HEK293 (cell line): Measurements from ENCODE around the gene KLHL29.

ENCODE experiments used
- CTCF ChIA-PET: fragments of 350-600 bp; formaldehyde crosslinking; extraction: SDS; loops from one replicate; lab custom pipeline; 2021; ENCODE audit warnings: antibody characterized with exemption; lab: Yijun Ruan, JAX
- POLR2A ChIA-PET: fragments of 300-600 bp; formaldehyde crosslinking; extraction: SDS; loops from one replicate; lab custom pipeline; 2020; ENCODE audit warnings: antibody characterized with exemption, inconsistent platforms; lab: Yijun Ruan, JAX
- H3K27ac ChIP-seq: fragments of 200-500 bp; sonication (Bioruptor generic); 2 replicates; pipeline ENCODE4 v1.5.1; 2014; ENCODE audit warnings: low read depth, low read length, control low read depth, inconsistent platforms; ENCODE audit errors: extremely low read depth
- H3K36me3 ChIP-seq, 2 experiments: fragments of 200-500 bp in 1 of 2; sonication (Bioruptor generic) in 1 of 2; 1 replicate in 1 of 2; 2 replicates in 1 of 2; pipeline ENCODE4 v1.5.1; 2014 to 2017; ENCODE audit warnings: inconsistent platforms in 2 of 2, low read length in 2 of 2; ENCODE audit not compliant: control insufficient read depth in 2 of 2, insufficient read depth in 1 of 2
- H3K4me1 ChIP-seq: fragments of 200-500 bp; sonication (Bioruptor generic); 2 replicates; pipeline ENCODE4 v1.5.1; 2014; ENCODE audit warnings: mild to moderate bottlenecking, low read length, inconsistent platforms; ENCODE audit not compliant: control insufficient read depth, insufficient read depth
- H3K4me3 ChIP-seq: 2 replicates; pipeline ENCODE4 v1.5.1; 2011; ENCODE audit warnings: low read depth, mild to moderate bottlenecking, control low read depth, low read length, moderate library complexity
- H3K9me3 ChIP-seq: fragments of 200-500 bp; sonication (Bioruptor generic); 2 replicates; pipeline ENCODE4 v1.5.1; 2014; ENCODE audit warnings: low read depth, low read length, inconsistent platforms; ENCODE audit not compliant: control insufficient read depth, insufficient read depth
- AEBP2 ChIP-seq: fragments of 450-650 bp; formaldehyde crosslinking; IDR thresholded peaks from 2 replicates; pipeline ENCODE4 v1.5.1; 2016; ENCODE audit warnings: missing biosample characterization, missing genetic modification characterization, borderline replicate concordance
- GLI2 ChIP-seq: fragments of 450-650 bp; formaldehyde crosslinking; IDR thresholded peaks from 2 replicates; pipeline ENCODE4; 2017; ENCODE audit warnings: missing biosample characterization, missing genetic modification characterization, low read depth, borderline replicate concordance
- GLIS1 ChIP-seq: fragments of 450-650 bp; formaldehyde crosslinking; IDR thresholded peaks from 2 replicates; pipeline ENCODE4 v1.5.1; 2016; ENCODE audit warnings: missing biosample characterization, missing genetic modification characterization
- GLIS2 ChIP-seq: fragments of 450-650 bp; formaldehyde crosslinking; IDR thresholded peaks from 2 replicates; pipeline ENCODE4 v1.5.1; 2016; ENCODE audit warnings: missing biosample characterization, missing genetic modification characterization
- ZNF221 ChIP-seq: fragments of 450-650 bp; formaldehyde crosslinking; IDR thresholded peaks from 2 replicates; pipeline ENCODE4 v1.5.1; 2017; ENCODE audit warnings: missing biosample characterization, missing genetic modification characterization, borderline replicate concordance
- ZNF23 ChIP-seq: fragments of 450-650 bp; formaldehyde crosslinking; IDR thresholded peaks from 2 replicates; pipeline ENCODE4 v1.5.1; 2016; ENCODE audit warnings: missing biosample characterization, missing genetic modification characterization, borderline replicate concordance
- ZNF391 ChIP-seq: fragments of 450-650 bp; formaldehyde crosslinking; IDR thresholded peaks from 2 replicates; pipeline ENCODE4 v1.5.1; 2016; ENCODE audit warnings: low read depth, missing biosample characterization, missing genetic modification characterization, borderline replicate concordance
- ZNF473 ChIP-seq: fragments of 450-650 bp; formaldehyde crosslinking; IDR thresholded peaks from 2 replicates; pipeline ENCODE4 v1.5.1; 2017; ENCODE audit warnings: missing biosample characterization, missing genetic modification characterization
- ZNF48 ChIP-seq: fragments of 450-650 bp; formaldehyde crosslinking; IDR thresholded peaks from 2 replicates; pipeline ENCODE4 v1.5.1; 2016; ENCODE audit warnings: missing biosample characterization, missing genetic modification characterization
- ZNF600 ChIP-seq: fragments of 450-650 bp; formaldehyde crosslinking; IDR thresholded peaks from 2 replicates; pipeline ENCODE4 v1.5.1; 2016; ENCODE audit warnings: missing biosample characterization, missing genetic modification characterization
- ZNF624 ChIP-seq: fragments of 450-650 bp; formaldehyde crosslinking; IDR thresholded peaks from 2 replicates; pipeline ENCODE4 v1.5.1; 2017; ENCODE audit warnings: missing biosample characterization, missing genetic modification characterization
- ZNF629 ChIP-seq: fragments of 450-650 bp; formaldehyde crosslinking; IDR thresholded peaks from 2 replicates; pipeline ENCODE4 v1.5.1; 2017; ENCODE audit warnings: missing biosample characterization, missing genetic modification characterization
- ZNF707 ChIP-seq: fragments of 450-650 bp; formaldehyde crosslinking; IDR thresholded peaks from 2 replicates; pipeline ENCODE4 v1.5.1; 2016; ENCODE audit warnings: missing biosample characterization, missing genetic modification characterization
- ZNF830 ChIP-seq: fragments of 450-650 bp; IDR thresholded peaks from 2 replicates; pipeline ENCODE4 v1.5.0; 2018; ENCODE audit warnings: missing biosample characterization, missing genetic modification characterization, low read depth, mild to moderate bottlenecking, moderate library complexity
- ZSCAN30 ChIP-seq: fragments of 450-650 bp; IDR thresholded peaks from 2 replicates; pipeline ENCODE4 v1.5.1; 2018; ENCODE audit warnings: missing biosample characterization, mild to moderate bottlenecking, missing genetic modification characterization, moderate library complexity
- TF ChIP-seq, protein P1 (sequence below): fragments of 450-650 bp; formaldehyde crosslinking; IDR thresholded peaks from 2 replicates; pipeline ENCODE4 v1.5.1; 2017; ENCODE audit warnings: missing biosample characterization, missing genetic modification characterization
- TF ChIP-seq, protein P2 (sequence below): sonication (generic); formaldehyde crosslinking; IDR thresholded peaks from 2 replicates; pipeline ENCODE4 v1.8.1; 2022; ENCODE audit warnings: mild to moderate bottlenecking, moderate library complexity, missing genetic modification reagents
- TF ChIP-seq, protein P3 (sequence below): fragments of 450-650 bp; IDR thresholded peaks from 2 replicates; pipeline ENCODE4 v1.5.1; 2018; ENCODE audit warnings: missing biosample characterization, mild to moderate bottlenecking, missing genetic modification characterization
- TF ChIP-seq, protein P4 (sequence below): fragments of 450-650 bp; formaldehyde crosslinking; IDR thresholded peaks from 2 replicates; pipeline ENCODE4 v1.5.1; 2016; ENCODE audit warnings: missing biosample characterization, missing genetic modification characterization
- TF ChIP-seq, protein P5 (sequence below): fragments of 450-650 bp; formaldehyde crosslinking; IDR thresholded peaks from 2 replicates; pipeline ENCODE4 v1.5.1; 2016; ENCODE audit warnings: missing biosample characterization, missing genetic modification characterization

Gene KLHL29

DNA sequence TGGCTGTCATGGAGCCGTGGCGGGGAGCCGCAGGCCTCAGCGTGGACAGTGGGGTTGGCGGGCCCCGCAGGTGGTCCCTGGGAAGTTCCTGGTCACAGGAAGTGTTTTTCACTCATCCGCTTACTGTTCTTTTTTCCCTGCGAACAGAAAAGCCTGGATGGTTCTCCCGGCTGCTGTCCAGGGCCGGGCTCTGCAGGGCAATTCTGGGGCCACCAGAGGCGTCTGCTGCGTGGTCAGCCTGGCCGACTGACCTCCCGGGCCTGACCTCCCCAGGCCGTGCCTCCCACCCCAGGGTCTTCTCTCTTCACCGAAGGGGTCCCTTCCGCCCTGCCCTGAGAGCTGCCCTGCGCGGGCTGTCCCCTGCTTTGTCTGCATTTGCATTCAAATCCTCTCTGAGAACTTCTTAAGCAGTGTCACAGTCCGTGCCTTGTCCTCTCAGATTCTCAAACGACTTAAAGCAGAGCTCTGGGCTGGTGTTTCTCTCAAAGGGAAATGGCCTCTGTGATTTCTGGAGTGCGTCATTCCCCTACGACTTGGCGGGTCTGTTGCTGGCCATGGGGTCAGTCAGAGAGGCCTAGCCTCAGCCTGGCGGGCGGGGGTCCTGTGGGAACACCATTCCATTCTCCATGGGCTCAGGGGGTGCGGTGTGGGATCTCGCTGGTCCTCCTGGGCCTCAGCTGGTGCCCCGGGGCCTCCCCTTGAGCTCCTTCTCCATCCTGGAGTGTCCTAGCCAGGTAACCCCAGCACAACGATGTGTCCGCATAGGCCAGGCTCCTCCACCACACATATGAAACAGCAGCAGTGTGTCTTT lies 38.3 kb downstream of the KLHL29 start:
- Histone ChIP-seq H3K4me1 (no peaks in the 10 kb centered on the region), H3K4me3 (no peak overlapping the region), H3K9me3 (no peaks in the 10 kb centered on the region), H3K27ac (no peak overlapping the region), H3K36me3 (no peaks in the 10 kb centered on the region; a peak in 1 of 3 replicates)
- CTCF ChIA-PET: no interaction called here
- POLR2A ChIA-PET: no interaction called here
- TF ChIP-seq, protein P1, sequence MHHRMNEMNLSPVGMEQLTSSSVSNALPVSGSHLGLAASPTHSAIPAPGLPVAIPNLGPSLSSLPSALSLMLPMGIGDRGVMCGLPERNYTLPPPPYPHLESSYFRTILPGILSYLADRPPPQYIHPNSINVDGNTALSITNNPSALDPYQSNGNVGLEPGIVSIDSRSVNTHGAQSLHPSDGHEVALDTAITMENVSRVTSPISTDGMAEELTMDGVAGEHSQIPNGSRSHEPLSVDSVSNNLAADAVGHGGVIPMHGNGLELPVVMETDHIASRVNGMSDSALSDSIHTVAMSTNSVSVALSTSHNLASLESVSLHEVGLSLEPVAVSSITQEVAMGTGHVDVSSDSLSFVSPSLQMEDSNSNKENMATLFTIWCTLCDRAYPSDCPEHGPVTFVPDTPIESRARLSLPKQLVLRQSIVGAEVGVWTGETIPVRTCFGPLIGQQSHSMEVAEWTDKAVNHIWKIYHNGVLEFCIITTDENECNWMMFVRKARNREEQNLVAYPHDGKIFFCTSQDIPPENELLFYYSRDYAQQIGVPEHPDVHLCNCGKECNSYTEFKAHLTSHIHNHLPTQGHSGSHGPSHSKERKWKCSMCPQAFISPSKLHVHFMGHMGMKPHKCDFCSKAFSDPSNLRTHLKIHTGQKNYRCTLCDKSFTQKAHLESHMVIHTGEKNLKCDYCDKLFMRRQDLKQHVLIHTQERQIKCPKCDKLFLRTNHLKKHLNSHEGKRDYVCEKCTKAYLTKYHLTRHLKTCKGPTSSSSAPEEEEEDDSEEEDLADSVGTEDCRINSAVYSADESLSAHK (tag by site-specific recombination): no peak
- TF ChIP-seq ZSCAN30 (tag by site-specific recombination): no peak
- TF ChIP-seq, protein P2, sequence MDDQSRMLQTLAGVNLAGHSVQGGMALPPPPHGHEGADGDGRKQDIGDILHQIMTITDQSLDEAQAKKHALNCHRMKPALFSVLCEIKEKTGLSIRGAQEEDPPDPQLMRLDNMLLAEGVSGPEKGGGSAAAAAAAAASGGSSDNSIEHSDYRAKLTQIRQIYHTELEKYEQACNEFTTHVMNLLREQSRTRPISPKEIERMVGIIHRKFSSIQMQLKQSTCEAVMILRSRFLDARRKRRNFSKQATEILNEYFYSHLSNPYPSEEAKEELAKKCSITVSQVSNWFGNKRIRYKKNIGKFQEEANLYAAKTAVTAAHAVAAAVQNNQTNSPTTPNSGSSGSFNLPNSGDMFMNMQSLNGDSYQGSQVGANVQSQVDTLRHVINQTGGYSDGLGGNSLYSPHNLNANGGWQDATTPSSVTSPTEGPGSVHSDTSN (CRISPR knock-in tag): no peak
- no peak for TF ChIP-seq GLIS2 (tag by site-specific recombination)
- no peak for TF ChIP-seq GLIS1 (tag by site-specific recombination)
- TF ChIP-seq, protein P3, sequence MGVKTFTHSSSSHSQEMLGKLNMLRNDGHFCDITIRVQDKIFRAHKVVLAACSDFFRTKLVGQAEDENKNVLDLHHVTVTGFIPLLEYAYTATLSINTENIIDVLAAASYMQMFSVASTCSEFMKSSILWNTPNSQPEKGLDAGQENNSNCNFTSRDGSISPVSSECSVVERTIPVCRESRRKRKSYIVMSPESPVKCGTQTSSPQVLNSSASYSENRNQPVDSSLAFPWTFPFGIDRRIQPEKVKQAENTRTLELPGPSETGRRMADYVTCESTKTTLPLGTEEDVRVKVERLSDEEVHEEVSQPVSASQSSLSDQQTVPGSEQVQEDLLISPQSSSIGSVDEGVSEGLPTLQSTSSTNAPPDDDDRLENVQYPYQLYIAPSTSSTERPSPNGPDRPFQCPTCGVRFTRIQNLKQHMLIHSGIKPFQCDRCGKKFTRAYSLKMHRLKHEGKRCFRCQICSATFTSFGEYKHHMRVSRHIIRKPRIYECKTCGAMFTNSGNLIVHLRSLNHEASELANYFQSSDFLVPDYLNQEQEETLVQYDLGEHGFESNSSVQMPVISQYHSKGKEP (tag by site-specific recombination): no peak
- TF ChIP-seq ZNF624: no peak
- no peak for TF ChIP-seq ZNF473 (tag by site-specific recombination)
- TF ChIP-seq, protein P4, sequence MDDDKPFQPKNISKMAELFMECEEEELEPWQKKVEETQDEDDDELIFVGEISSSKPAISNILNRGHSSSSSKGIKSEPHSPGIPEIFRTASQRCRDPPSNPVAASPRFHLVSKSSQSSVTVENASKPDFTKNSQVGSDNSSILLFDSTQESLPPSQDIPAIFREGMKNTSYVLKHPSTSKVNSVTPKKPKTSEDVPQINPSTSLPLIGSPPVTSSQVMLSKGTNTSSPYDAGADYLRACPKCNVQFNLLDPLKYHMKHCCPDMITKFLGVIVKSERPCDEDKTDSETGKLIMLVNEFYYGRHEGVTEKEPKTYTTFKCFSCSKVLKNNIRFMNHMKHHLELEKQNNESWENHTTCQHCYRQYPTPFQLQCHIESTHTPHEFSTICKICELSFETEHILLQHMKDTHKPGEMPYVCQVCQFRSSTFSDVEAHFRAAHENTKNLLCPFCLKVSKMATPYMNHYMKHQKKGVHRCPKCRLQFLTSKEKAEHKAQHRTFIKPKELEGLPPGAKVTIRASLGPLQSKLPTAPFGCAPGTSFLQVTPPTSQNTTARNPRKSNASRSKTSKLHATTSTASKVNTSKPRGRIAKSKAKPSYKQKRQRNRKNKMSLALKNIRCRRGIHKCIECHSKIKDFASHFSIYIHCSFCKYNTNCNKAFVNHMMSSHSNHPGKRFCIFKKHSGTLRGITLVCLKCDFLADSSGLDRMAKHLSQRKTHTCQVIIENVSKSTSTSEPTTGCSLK (tag by site-specific recombination): no peak
- TF ChIP-seq ZNF830: no peak
- no peak for TF ChIP-seq GLI2 (tag by site-specific recombination)
- no peak for TF ChIP-seq ZNF707 (tag by site-specific recombination)
- no peak for TF ChIP-seq ZNF48 (tag by site-specific recombination)
- TF ChIP-seq ZNF391 (tag by site-specific recombination): no peak
- TF ChIP-seq, protein P5, sequence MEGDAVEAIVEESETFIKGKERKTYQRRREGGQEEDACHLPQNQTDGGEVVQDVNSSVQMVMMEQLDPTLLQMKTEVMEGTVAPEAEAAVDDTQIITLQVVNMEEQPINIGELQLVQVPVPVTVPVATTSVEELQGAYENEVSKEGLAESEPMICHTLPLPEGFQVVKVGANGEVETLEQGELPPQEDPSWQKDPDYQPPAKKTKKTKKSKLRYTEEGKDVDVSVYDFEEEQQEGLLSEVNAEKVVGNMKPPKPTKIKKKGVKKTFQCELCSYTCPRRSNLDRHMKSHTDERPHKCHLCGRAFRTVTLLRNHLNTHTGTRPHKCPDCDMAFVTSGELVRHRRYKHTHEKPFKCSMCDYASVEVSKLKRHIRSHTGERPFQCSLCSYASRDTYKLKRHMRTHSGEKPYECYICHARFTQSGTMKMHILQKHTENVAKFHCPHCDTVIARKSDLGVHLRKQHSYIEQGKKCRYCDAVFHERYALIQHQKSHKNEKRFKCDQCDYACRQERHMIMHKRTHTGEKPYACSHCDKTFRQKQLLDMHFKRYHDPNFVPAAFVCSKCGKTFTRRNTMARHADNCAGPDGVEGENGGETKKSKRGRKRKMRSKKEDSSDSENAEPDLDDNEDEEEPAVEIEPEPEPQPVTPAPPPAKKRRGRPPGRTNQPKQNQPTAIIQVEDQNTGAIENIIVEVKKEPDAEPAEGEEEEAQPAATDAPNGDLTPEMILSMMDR (tag by site-specific recombination): no peak
- TF ChIP-seq ZNF600: no peak
- no peak for TF ChIP-seq AEBP2 (tag by site-specific recombination)
- no peak for TF ChIP-seq ZNF629 (tag by site-specific recombination)
- TF ChIP-seq ZNF221 (tag by site-specific recombination): no peak
- no peak for TF ChIP-seq ZNF23
- TF ChIP-seq, all 188 proteins: peak for 0
